CD4-positive, alpha-beta T cell (primary cell): ENCODE data around the gene UNC5CL. TPM values are rescaled to one million over a fixed set of nuclear protein-coding genes. Genes with fewer than 3 reads are reported as not detected.
"Not testable (repeated sequence)": the region's sequence is repeated elsewhere in the genome, so short reads cannot be mapped to it uniquely, and the experiment has no call there.

ENCODE experiments used
- ATAC-seq: fragments of 200-7000 bp; cut with Tn5 transposase; one replicate; pipeline ENCODE4 v1.10.0; 2022; ENCODE audit warnings: mild to moderate bottlenecking; ENCODE audit not compliant: poor library complexity
- CTCF ChIA-PET: fragments of 350-600 bp; sonication (Branson Sonifier 250); formaldehyde crosslinking; loops from one replicate; lab custom pipeline; 2021; ENCODE audit warnings: antibody characterized with exemption, inconsistent platforms; lab: Charles Lee
- POLR2A ChIA-PET: fragments of 350-600 bp; sonication (Branson Sonifier 250); formaldehyde crosslinking; loops from one replicate; lab custom pipeline; 2021; ENCODE audit warnings: antibody characterized with exemption, inconsistent platforms; lab: Charles Lee
- DNase-seq, 14 experiments: peaks; one replicate each; pipeline ENCODE4 v3.0.0-alpha.2; 2013 to 2020; ENCODE audit warnings: mixed read lengths in 2 of 14
- H3K27ac ChIP-seq, 2 donors: one replicate each; pipeline versions ENCODE4 v1.5.1 to v1.7.0; 2013; ENCODE audit warnings: low read length in 2 of 2, low read depth in 1 of 2, mild to moderate bottlenecking in 1 of 2
- H3K27me3 ChIP-seq, 2 experiments: 1 replicate in 1 of 2; 2 replicates in 1 of 2; pipeline versions ENCODE4 v1.6.1 to v1.7.0; 2013; ENCODE audit warnings: low read length in 2 of 2, control low read depth in 1 of 2, mild to moderate bottlenecking in 1 of 2, moderate library complexity in 1 of 2; ENCODE audit not compliant: insufficient read depth in 2 of 2, control insufficient read depth in 1 of 2
- H3K36me3 ChIP-seq: one replicate; pipeline ENCODE4 v1.6.1; 2013; ENCODE audit warnings: low read length, control low read depth; ENCODE audit not compliant: insufficient read depth
- H3K4me1 ChIP-seq: one replicate; pipeline ENCODE4 v1.6.1; 2013; ENCODE audit warnings: low read length, control low read depth; ENCODE audit not compliant: insufficient read depth
- H3K4me3 ChIP-seq: one replicate; pipeline ENCODE4 v1.5.1; 2013; ENCODE audit warnings: mild to moderate bottlenecking, low read length, moderate library complexity
- H3K9me3 ChIP-seq, 2 experiments: 1 replicate in 1 of 2; 2 replicates in 1 of 2; pipeline versions ENCODE4 v1.6.1 to v1.7.0; 2013; ENCODE audit warnings: low read length in 2 of 2, mild to moderate bottlenecking in 2 of 2, control low read depth in 1 of 2, moderate library complexity in 1 of 2; ENCODE audit not compliant: control insufficient read depth in 1 of 2, insufficient read depth in 1 of 2
- H3K27ac Mint-ChIP-seq: one replicate; pipeline ENCODE4 v1.8.0; 2020; ENCODE audit warnings: mixed read lengths
- H3K27me3 Mint-ChIP-seq: one replicate; pipeline ENCODE4 v1.8.0; 2021; ENCODE audit warnings: mixed read lengths
- H3K36me3 Mint-ChIP-seq: one replicate; pipeline ENCODE4 v1.8.0; 2021; ENCODE audit warnings: low read depth, mixed read lengths
- H3K4me1 Mint-ChIP-seq: one replicate; pipeline ENCODE4 v1.8.0; 2021; ENCODE audit warnings: low read depth, mixed read lengths
- H3K4me3 Mint-ChIP-seq: one replicate; pipeline ENCODE4 v1.8.0; 2020; ENCODE audit warnings: mild to moderate bottlenecking, mixed read lengths
- H3K9me3 Mint-ChIP-seq: one replicate; pipeline ENCODE4 v1.8.0; 2020; ENCODE audit warnings: mixed read lengths
- CTCF ChIP-seq: fragments of 200-600 bp; IDR thresholded peaks from one replicate; pipeline ENCODE4 v1.8.0; 2022; ENCODE audit warnings: antibody characterized with exemption, mild to moderate bottlenecking
- intact Hi-C, 2 experiments: fragments of 100-400 bp; cut with DNase I in 1 of 2; cut with micrococcal nuclease in 1 of 2; formaldehyde crosslinking; loops; one replicate each; pipeline versions ENCODE4 v1.15.1 to v1.9.0; 2023 to 2025; cut with DNase I, micrococcal nuclease
- total RNA-seq, 174 experiments: library from RNA in 2 of 174; stranded (reverse) in 2 of 174; gene quantifications; one replicate each; pipeline ENCODE4 v1.2.3 and lab custom pipeline; 2021 to 2026

The UNC5CL gene
- total RNA-seq, 2 experiments from 2014 or later: 2.5 to 2.9 TPM

GRCh38 chr6:41022294-41022693 lies 16.7 kb downstream of the UNC5CL start:
- Mint-ChIP-seq H3K27ac (no peak overlapping the region), H3K4me3 (no peak overlapping the region), H3K27me3 (no peaks in the 10 kb centered on the region), H3K4me1 (peaks cover 8% of the 10 kb centered on the region), H3K9me3 (no peaks in the 10 kb centered on the region), H3K36me3 (peaks cover 6% of the 10 kb centered on the region)
- Histone ChIP-seq H3K36me3 (no peaks in the 10 kb centered on the region), H3K4me3 (no peak overlapping the region), H3K27me3 (no peaks in the 10 kb centered on the region), H3K27ac (no peak overlapping the region), H3K4me1 (peaks cover 2% of the 10 kb centered on the region), H3K9me3 (peaks cover 0 to 7% of the 10 kb centered on the region in 2 experiments)
- POLR2A ChIA-PET: no interaction called here
- ATAC-seq (no peak), DNase-seq (no peak)
- CTCF ChIA-PET: no interaction called here
- intact Hi-C loops: loop anchor here in 1 of 2 experiments (5.0 kb wide), 1 partner anchor 695 kb away; no protein-coding TSS in a partner anchor
- no peak for TF ChIP-seq CTCF

- no peak for TF ChIP-seq CTCF
- Mint-ChIP-seq H3K27me3 (no peaks in the 10 kb centered on the region), H3K9me3 (no peaks in the 10 kb centered on the region), H3K27ac (no peak overlapping the region), H3K36me3 (peaks cover 6% of the 10 kb centered on the region), H3K4me3 (no peak overlapping the region), H3K4me1 (peaks cover 4% of the 10 kb centered on the region)
- H3K9me3 ChIP-seq: peaks cover 0 to 7% of the 10 kb centered on the region in 2 experiments
- POLR2A ChIA-PET: no interaction called here
- no peak overlapping the region for H3K27ac ChIP-seq
- no peaks in the 10 kb centered on the region for H3K4me1 ChIP-seq
- no peak overlapping the region for H3K4me3 ChIP-seq
- no peaks in the 10 kb centered on the region for H3K36me3 ChIP-seq
- ATAC-seq (no peak), DNase-seq (no peak)
- H3K27me3 ChIP-seq: no peaks in the 10 kb centered on the region
- intact Hi-C loops: loop anchor here in 1 of 2 experiments (5.0 kb wide), 1 partner anchor 695 kb away; no protein-coding TSS in a partner anchor
- CTCF ChIA-PET: no interaction called here
These were observed 17.2 kb downstream of the UNC5CL start for GRCh38 chr6:41021832-41022231.

GRCh38 chr6:41017663-41018062 lies 21.4 kb downstream of the UNC5CL start:
- Mint-ChIP-seq H3K27me3 (no peaks in the 10 kb centered on the region), H3K4me1 (no peaks in the 10 kb centered on the region), H3K27ac (no peak overlapping the region), H3K9me3 (no peaks in the 10 kb centered on the region), H3K4me3 (no peak overlapping the region), H3K36me3 (peaks cover 6% of the 10 kb centered on the region)
- DNase-seq (no peak), ATAC-seq (no peak)
- ChIA-PET POLR2A (interaction anchor here (1.4 kb wide), 1 partner anchor 11 kb away, joined by 6 read pairs; no protein-coding TSS in a partner anchor), CTCF (interaction anchor here (2.0 kb wide), 1 partner anchor 10 kb away, joined by 9 read pairs; no protein-coding TSS in a partner anchor)
- Histone ChIP-seq H3K36me3 (no peaks in the 10 kb centered on the region), H3K9me3 (peaks cover 0 to 7% of the 10 kb centered on the region in 2 experiments), H3K27me3 (no peaks in the 10 kb centered on the region), H3K4me1 (no peaks in the 10 kb centered on the region), H3K27ac (no peak overlapping the region), H3K4me3 (no peak overlapping the region)
- no peak for TF ChIP-seq CTCF
- intact Hi-C loops: no loop called here

GRCh38 chr6:41015860-41016259 lies 23.2 kb downstream of the UNC5CL start:
- POLR2A ChIA-PET, H3K36me3 Mint-ChIP-seq, H3K4me3 Mint-ChIP-seq, H3K27me3 ChIP-seq, H3K27me3 Mint-ChIP-seq, H3K4me1 Mint-ChIP-seq, H3K4me3 ChIP-seq, H3K27ac Mint-ChIP-seq, H3K36me3 ChIP-seq, H3K27ac ChIP-seq, CTCF ChIA-PET, H3K9me3 ChIP-seq, ATAC-seq, intact Hi-C loops, H3K9me3 Mint-ChIP-seq, H3K4me1 ChIP-seq, DNase-seq: not testable (repeated sequence)
